H1 (cell line): ENCODE measurements around the gene FAM114A2. TPM values are rescaled to one million over a fixed set of nuclear protein-coding genes. Genes with fewer than 3 reads are reported as not detected.

ENCODE experiments used
- BCL11A ChIP-seq, 2 experiments: IDR thresholded peaks; one replicate each; pipeline ENCODE4 v1.6.1; 2011; ENCODE audit warnings: low read depth in 2 of 2, low read length in 2 of 2, mild to moderate bottlenecking in 2 of 2
- HDAC6 ChIP-seq: IDR thresholded peaks from one replicate; pipeline ENCODE4 v1.7.1; 2012; ENCODE audit warnings: low read depth, mild to moderate bottlenecking, inconsistent platforms, low read length, moderate library complexity
- JUND ChIP-seq: IDR thresholded peaks from 2 replicates; pipeline ENCODE4 v1.6.1; 2011; ENCODE audit warnings: mild to moderate bottlenecking, improper control_type of control experiment, low read length
- PHF8 ChIP-seq: fragments of 200-600 bp; sonication (generic); conservative IDR thresholded peaks from 2 replicates; pipeline ENCODE4 v1.7.1; 2012; ENCODE audit warnings: low read depth, mild to moderate bottlenecking, inconsistent platforms, low read length, moderate library complexity
- RAD21 ChIP-seq, 2 experiments: IDR thresholded peaks in 1 of 2; conservative IDR thresholded peaks in 1 of 2; 2 replicates each; pipeline ENCODE4 v1.6.1; 2011; ENCODE audit warnings: low read depth in 2 of 2, low read length in 2 of 2, improper control_type of control experiment in 1 of 2, inconsistent platforms in 1 of 2, mild to moderate bottlenecking in 1 of 2, moderate library complexity in 1 of 2
- SIN3A ChIP-seq, 2 experiments: IDR thresholded peaks in 1 of 2; conservative IDR thresholded peaks in 1 of 2; 2 replicates each; pipeline ENCODE4 v1.6.1; 2011 to 2012; ENCODE audit warnings: low read length in 2 of 2, improper control_type of control experiment in 1 of 2, low read depth in 1 of 2, mild to moderate bottlenecking in 1 of 2
- SP4 ChIP-seq: IDR thresholded peaks from 2 replicates; pipeline ENCODE4 v1.6.1; 2012; ENCODE audit warnings: low read length, inconsistent platforms
- TAF1 ChIP-seq: IDR thresholded peaks from 2 replicates; pipeline ENCODE4 v1.6.1; 2011; ENCODE audit warnings: mild to moderate bottlenecking, low read depth, low read length
- TCF12 ChIP-seq: IDR thresholded peaks from 2 replicates; pipeline ENCODE4 v1.6.1; 2011; ENCODE audit warnings: low read depth, mild to moderate bottlenecking, low read length
- polyA plus RNA-seq, 7 experiments: library from polyadenylated mRNA; depleted of rRNA in 3 of 7; stranded (reverse) in 5 of 7; unstranded in 2 of 7; fragments of >200 nt in 5 of 7; fragments of 200-250 nt in 2 of 7; gene quantifications; 1 replicate in 5 of 7; 2 replicates in 1 of 7; 4 replicates in 1 of 7; pipeline versions ENCODE4 v1.2.1 to v1.2.3, GENCODE V29; 2011 to 2013; ENCODE audit warnings: missing spikeins in 2 of 7, mixed read lengths in 2 of 7
- total RNA-seq: library from RNA; stranded (reverse); fragmentation: NEBNext Ultra II Directional; extraction: Animal tissue kit (Norgen Biotek cat#: 25700); gene quantifications from 2 replicates; pipeline ENCODE4 v1.2.1, GENCODE V29; 2021
- TF ChIP-seq, protein P1 (sequence below): fragments of 300-600 bp; sonication (generic); IDR thresholded peaks from 2 replicates; pipeline ENCODE4 v1.7.1; 2012; ENCODE audit warnings: low read length, moderate library complexity, mild to moderate bottlenecking, inconsistent platforms; ENCODE audit not compliant: insufficient replicate concordance

Gene FAM114A2
- total and polyA plus RNA-seq, 2 of the 8 experiments (the other 6 are each of a cell fraction or from before 2014, with no cell fraction given), result 3.8 to 9.2 TPM

DNA sequence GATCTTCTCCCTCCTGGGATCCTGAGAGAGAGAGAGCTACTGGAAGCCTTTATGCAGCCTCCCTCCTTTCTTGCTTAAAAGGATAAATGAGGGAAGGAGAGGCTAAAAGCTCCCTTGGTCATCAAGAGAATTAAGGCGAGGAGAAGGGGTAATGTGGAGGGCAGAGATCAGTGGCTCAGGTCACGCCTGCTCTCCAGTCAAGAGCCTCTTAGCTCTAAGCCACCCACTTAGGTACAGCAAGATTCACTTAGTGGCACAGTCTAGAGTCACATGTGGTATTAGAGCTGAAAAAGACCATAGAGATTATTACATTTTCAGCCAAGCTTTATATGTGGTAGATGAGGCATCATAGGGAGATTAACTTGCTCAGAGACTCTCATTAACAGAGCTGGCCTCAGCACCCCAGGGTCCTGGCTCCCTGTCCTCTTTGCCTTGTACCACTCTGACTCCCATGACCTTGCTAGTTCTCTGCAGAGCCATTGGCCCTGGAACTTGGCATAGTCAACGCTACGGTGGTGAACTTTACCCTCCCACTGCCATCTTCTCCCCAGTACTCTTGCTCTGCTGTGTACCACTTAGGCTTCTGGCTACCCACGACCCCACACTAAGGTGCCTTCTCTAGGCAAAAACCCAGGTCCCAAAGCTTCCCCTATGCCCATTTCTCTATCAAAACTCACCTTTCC, 37.7 kb upstream of the FAM114A2 start (continued):
- TF ChIP-seq, protein P1, sequence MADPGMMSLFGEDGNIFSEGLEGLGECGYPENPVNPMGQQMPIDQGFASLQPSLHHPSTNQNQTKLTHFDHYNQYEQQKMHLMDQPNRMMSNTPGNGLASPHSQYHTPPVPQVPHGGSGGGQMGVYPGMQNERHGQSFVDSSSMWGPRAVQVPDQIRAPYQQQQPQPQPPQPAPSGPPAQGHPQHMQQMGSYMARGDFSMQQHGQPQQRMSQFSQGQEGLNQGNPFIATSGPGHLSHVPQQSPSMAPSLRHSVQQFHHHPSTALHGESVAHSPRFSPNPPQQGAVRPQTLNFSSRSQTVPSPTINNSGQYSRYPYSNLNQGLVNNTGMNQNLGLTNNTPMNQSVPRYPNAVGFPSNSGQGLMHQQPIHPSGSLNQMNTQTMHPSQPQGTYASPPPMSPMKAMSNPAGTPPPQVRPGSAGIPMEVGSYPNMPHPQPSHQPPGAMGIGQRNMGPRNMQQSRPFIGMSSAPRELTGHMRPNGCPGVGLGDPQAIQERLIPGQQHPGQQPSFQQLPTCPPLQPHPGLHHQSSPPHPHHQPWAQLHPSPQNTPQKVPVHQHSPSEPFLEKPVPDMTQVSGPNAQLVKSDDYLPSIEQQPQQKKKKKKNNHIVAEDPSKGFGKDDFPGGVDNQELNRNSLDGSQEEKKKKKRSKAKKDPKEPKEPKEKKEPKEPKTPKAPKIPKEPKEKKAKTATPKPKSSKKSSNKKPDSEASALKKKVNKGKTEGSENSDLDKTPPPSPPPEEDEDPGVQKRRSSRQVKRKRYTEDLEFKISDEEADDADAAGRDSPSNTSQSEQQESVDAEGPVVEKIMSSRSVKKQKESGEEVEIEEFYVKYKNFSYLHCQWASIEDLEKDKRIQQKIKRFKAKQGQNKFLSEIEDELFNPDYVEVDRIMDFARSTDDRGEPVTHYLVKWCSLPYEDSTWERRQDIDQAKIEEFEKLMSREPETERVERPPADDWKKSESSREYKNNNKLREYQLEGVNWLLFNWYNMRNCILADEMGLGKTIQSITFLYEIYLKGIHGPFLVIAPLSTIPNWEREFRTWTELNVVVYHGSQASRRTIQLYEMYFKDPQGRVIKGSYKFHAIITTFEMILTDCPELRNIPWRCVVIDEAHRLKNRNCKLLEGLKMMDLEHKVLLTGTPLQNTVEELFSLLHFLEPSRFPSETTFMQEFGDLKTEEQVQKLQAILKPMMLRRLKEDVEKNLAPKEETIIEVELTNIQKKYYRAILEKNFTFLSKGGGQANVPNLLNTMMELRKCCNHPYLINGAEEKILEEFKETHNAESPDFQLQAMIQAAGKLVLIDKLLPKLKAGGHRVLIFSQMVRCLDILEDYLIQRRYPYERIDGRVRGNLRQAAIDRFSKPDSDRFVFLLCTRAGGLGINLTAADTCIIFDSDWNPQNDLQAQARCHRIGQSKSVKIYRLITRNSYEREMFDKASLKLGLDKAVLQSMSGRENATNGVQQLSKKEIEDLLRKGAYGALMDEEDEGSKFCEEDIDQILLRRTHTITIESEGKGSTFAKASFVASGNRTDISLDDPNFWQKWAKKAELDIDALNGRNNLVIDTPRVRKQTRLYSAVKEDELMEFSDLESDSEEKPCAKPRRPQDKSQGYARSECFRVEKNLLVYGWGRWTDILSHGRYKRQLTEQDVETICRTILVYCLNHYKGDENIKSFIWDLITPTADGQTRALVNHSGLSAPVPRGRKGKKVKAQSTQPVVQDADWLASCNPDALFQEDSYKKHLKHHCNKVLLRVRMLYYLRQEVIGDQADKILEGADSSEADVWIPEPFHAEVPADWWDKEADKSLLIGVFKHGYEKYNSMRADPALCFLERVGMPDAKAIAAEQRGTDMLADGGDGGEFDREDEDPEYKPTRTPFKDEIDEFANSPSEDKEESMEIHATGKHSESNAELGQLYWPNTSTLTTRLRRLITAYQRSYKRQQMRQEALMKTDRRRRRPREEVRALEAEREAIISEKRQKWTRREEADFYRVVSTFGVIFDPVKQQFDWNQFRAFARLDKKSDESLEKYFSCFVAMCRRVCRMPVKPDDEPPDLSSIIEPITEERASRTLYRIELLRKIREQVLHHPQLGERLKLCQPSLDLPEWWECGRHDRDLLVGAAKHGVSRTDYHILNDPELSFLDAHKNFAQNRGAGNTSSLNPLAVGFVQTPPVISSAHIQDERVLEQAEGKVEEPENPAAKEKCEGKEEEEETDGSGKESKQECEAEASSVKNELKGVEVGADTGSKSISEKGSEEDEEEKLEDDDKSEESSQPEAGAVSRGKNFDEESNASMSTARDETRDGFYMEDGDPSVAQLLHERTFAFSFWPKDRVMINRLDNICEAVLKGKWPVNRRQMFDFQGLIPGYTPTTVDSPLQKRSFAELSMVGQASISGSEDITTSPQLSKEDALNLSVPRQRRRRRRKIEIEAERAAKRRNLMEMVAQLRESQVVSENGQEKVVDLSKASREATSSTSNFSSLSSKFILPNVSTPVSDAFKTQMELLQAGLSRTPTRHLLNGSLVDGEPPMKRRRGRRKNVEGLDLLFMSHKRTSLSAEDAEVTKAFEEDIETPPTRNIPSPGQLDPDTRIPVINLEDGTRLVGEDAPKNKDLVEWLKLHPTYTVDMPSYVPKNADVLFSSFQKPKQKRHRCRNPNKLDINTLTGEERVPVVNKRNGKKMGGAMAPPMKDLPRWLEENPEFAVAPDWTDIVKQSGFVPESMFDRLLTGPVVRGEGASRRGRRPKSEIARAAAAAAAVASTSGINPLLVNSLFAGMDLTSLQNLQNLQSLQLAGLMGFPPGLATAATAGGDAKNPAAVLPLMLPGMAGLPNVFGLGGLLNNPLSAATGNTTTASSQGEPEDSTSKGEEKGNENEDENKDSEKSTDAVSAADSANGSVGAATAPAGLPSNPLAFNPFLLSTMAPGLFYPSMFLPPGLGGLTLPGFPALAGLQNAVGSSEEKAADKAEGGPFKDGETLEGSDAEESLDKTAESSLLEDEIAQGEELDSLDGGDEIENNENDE, result no peak
- TF ChIP-seq TCF12, result no peak
- TF ChIP-seq RAD21 (IDR thresholded peaks at IDR 0.05 in 1 of 2, conservative IDR thresholded peaks at IDR 0.05 in 1 of 2; ENCODE audit: low read depth in 2 of 2, low read length in 2 of 2), result no peak
- no peak for TF ChIP-seq TAF1
- TF ChIP-seq BCL11A (IDR thresholded peaks at IDR 0.05; ENCODE audit: low read depth in 2 of 2, low read length in 2 of 2), result no peak
- TF ChIP-seq SIN3A (conservative IDR thresholded peaks at IDR 0.05 in 1 of 2, IDR thresholded peaks at IDR 0.05 in 1 of 2; ENCODE audit: low read depth in 1 of 2, low read length in 2 of 2), result no peak
- TF ChIP-seq PHF8, result no peak
- TF ChIP-seq SP4, result no peak
- TF ChIP-seq JUND, result no peak
- no peak for TF ChIP-seq HDAC6
